ENCODE results near the gene NAA80.
A peak's percentile ranks its signal among the peaks of the same experiment; 100 is the strongest.

The NAA80 gene

DNA sequence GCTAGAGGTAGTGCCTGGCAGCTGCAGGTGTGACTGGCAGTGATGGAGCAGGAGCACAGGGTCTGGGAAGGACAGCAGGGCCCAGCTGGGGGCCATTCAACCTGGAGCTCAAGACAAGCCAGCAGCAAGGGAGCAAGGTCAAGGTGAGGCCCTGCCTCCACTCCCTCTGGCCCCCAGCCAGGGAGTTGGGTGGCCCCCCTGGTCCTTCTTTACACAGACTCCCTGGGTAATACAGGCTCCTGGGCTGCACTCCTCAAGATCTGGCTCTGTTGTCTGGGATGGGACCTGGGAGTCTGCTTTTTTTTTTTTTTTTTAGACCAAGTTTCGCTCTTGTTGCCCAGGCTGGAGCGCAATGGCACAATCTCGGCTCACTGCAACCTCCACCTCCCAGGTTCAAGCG is 48.7 kb downstream of the NAA80 start (continued):
- TF ChIP-seq TCF4 (CRISPR knock-in tag; IDR thresholded peaks at IDR 0.05; ENCODE audit: borderline replicate concordance): no peak
- TF ChIP-seq, protein P1, sequence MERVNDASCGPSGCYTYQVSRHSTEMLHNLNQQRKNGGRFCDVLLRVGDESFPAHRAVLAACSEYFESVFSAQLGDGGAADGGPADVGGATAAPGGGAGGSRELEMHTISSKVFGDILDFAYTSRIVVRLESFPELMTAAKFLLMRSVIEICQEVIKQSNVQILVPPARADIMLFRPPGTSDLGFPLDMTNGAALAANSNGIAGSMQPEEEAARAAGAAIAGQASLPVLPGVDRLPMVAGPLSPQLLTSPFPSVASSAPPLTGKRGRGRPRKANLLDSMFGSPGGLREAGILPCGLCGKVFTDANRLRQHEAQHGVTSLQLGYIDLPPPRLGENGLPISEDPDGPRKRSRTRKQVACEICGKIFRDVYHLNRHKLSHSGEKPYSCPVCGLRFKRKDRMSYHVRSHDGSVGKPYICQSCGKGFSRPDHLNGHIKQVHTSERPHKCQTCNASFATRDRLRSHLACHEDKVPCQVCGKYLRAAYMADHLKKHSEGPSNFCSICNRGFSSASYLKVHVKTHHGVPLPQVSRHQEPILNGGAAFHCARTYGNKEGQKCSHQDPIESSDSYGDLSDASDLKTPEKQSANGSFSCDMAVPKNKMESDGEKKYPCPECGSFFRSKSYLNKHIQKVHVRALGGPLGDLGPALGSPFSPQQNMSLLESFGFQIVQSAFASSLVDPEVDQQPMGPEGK (CRISPR knock-in tag; IDR thresholded peaks at IDR 0.05; ENCODE audit: borderline replicate concordance): no peak

DNA sequence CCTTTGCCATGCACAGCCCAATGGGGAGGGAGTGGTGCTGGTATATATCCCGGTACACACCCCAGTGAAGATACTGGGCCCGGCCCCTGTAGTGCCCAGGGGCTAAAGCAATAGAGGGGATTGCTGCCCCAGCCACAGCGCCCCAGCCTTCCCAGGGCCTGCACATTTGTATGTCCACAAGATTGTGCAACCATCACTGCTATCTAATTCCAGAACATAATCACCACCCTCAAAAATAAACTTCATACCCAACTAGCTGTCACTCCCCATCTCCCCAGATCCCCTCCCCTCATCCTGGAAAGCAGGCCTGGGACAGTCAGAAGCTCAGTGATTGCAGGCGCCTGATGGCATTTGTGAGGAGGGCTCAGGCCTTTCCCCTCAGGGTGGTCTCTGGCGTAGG is 49.7 kb downstream of the NAA80 start:
- no peak for ATAC-seq
- TF ChIP-seq, protein P2, sequence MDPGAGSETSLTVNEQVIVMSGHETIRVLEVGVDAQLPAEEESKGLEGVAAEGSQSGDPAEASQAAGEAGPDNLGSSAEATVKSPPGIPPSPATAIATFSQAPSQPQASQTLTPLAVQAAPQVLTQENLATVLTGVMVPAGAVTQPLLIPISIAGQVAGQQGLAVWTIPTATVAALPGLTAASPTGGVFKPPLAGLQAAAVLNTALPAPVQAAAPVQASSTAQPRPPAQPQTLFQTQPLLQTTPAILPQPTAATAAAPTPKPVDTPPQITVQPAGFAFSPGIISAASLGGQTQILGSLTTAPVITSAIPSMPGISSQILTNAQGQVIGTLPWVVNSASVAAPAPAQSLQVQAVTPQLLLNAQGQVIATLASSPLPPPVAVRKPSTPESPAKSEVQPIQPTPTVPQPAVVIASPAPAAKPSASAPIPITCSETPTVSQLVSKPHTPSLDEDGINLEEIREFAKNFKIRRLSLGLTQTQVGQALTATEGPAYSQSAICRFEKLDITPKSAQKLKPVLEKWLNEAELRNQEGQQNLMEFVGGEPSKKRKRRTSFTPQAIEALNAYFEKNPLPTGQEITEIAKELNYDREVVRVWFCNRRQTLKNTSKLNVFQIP (CRISPR knock-in tag; IDR thresholded peaks at IDR 0.05; ENCODE audit: borderline replicate concordance, low read depth): no peak
- TF ChIP-seq PPARA (CRISPR knock-in tag; IDR thresholded peaks at IDR 0.05; ENCODE audit: borderline replicate concordance) (no peak), GLIS3 (CRISPR knock-in tag; IDR thresholded peaks at IDR 0.05) (no peak), ESRRG (CRISPR knock-in tag; IDR thresholded peaks at IDR 0.05) (no peak), TOX (CRISPR knock-in tag; IDR thresholded peaks at IDR 0.05; ENCODE audit: borderline replicate concordance) (no peak), BACH2 (CRISPR knock-in tag; IDR thresholded peaks at IDR 0.05; ENCODE audit: borderline replicate concordance) (no peak), ISL1 (CRISPR knock-in tag; IDR thresholded peaks at IDR 0.05) (no peak)
- TF ChIP-seq, protein P3, sequence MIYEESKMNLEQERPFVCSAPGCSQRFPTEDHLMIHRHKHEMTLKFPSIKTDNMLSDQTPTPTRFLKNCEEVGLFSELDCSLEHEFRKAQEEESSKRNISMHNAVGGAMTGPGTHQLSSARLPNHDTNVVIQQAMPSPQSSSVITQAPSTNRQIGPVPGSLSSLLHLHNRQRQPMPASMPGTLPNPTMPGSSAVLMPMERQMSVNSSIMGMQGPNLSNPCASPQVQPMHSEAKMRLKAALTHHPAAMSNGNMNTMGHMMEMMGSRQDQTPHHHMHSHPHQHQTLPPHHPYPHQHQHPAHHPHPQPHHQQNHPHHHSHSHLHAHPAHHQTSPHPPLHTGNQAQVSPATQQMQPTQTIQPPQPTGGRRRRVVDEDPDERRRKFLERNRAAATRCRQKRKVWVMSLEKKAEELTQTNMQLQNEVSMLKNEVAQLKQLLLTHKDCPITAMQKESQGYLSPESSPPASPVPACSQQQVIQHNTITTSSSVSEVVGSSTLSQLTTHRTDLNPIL (CRISPR knock-in tag; IDR thresholded peaks at IDR 0.05; ENCODE audit: low read depth): no peak

DNA sequence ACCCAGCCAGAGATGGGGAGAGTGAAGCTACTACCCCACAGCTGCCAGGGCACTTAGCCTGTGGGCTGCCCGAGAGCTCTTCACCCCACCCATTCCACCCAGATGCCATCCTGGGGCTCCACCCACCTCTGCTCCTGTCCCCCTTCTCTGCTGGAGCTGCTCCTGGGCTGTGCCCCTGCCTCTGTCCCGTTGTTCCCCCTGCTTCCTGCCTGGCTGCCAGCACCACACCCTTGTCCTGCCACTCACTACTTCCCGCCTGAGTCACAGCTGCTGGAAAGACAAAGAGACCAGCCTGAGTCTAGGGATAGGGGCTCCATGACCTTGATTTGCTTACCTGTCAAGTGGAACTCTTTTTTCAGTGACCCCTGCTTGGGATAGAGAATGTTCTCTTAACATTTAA is 50.8 kb downstream of the NAA80 start:
- no peak for ATAC-seq
- TF ChIP-seq ZNF70 (CRISPR knock-in tag; IDR thresholded peaks at IDR 0.05) (no peak), ZFP30 (CRISPR knock-in tag; IDR thresholded peaks at IDR 0.05) (no peak), RARB (CRISPR knock-in tag; IDR thresholded peaks at IDR 0.05) (no peak), ZNF8 (CRISPR knock-in tag; IDR thresholded peaks at IDR 0.05) (no peak), BACH2 (CRISPR knock-in tag; IDR thresholded peaks at IDR 0.05; ENCODE audit: borderline replicate concordance) (no peak)
- TF ChIP-seq, protein P3 (CRISPR knock-in tag; IDR thresholded peaks at IDR 0.05; ENCODE audit: low read depth): no peak
- TF ChIP-seq, protein P4, sequence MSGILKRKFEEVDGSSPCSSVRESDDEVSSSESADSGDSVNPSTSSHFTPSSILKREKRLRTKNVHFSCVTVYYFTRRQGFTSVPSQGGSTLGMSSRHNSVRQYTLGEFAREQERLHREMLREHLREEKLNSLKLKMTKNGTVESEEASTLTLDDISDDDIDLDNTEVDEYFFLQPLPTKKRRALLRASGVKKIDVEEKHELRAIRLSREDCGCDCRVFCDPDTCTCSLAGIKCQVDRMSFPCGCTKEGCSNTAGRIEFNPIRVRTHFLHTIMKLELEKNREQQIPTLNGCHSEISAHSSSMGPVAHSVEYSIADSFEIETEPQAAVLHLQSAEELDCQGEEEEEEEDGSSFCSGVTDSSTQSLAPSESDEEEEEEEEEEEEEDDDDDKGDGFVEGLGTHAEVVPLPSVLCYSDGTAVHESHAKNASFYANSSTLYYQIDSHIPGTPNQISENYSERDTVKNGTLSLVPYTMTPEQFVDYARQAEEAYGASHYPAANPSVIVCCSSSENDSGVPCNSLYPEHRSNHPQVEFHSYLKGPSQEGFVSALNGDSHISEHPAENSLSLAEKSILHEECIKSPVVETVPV (CRISPR knock-in tag; IDR thresholded peaks at IDR 0.05): no peak
- TF ChIP-seq, protein P1 (CRISPR knock-in tag; IDR thresholded peaks at IDR 0.05; ENCODE audit: borderline replicate concordance): no peak

DNA sequence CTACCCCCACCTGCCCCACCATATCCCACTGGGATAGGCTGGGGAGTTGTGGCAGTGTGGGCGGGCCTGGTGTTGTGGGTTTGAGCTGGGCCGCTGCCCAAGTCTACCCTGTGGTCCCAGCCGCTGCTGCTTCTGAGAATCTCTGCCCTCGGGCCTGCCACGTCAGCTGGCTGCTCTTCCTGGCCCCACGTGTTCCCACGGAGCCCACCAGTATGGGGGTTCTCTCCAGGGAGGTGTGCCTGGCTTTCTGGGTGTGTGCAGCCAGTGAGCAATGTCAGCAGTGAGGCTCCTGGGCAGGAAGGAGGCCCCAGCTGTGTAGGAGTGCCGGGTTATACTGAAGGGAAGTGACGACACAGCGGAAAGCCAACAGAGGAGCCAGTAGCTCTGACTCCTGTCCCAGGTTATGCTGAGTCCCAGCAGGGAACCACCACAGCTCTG is 52.7 kb downstream of the NAA80 start:
- peak; percentile 14 for ATAC-seq
- no peak for TF ChIP-seq ARNTL (CRISPR knock-in tag; IDR thresholded peaks at IDR 0.05; ENCODE audit: borderline replicate concordance, low read depth)
- TF ChIP-seq, protein P2 (CRISPR knock-in tag; IDR thresholded peaks at IDR 0.05; ENCODE audit: borderline replicate concordance, low read depth): no peak
- peak; percentile 69 for TF ChIP-seq ZFP3 (CRISPR knock-in tag; IDR thresholded peaks at IDR 0.05)
- TF ChIP-seq PPARA (CRISPR knock-in tag; IDR thresholded peaks at IDR 0.05; ENCODE audit: borderline replicate concordance): no peak
- no peak for TF ChIP-seq ZNF70 (CRISPR knock-in tag; IDR thresholded peaks at IDR 0.05)

All from SK-N-SH treated with all-trans-retinoic acid at 6 μM for 48 hours (cell line).